Suprapubic skin (tissue), 4 donors: ENCODE results near the gene MED13L. TPM values are rescaled to one million over a fixed set of nuclear protein-coding genes. Genes with fewer than 3 reads are reported as not detected.

Experiments used
- DNase-seq, 2 donors: peaks; one replicate each; pipeline ENCODE4 v3.0.0-alpha.2; 2019; ENCODE audit warnings: low spot score in 2 of 2
- H3K27ac ChIP-seq: fragments of 200-600 bp; sonication (generic); one replicate; pipeline ENCODE4 v1.5.1; 2019
- H3K27me3 ChIP-seq: fragments of 200-600 bp; sonication (generic); one replicate; pipeline ENCODE4 v1.5.1; 2019
- H3K36me3 ChIP-seq: fragments of 200-600 bp; sonication (generic); one replicate; pipeline ENCODE4 v1.5.1; 2019
- H3K4me1 ChIP-seq: fragments of 200-600 bp; sonication (generic); one replicate; pipeline ENCODE4 v1.5.1; 2019
- H3K4me3 ChIP-seq: fragments of 200-600 bp; sonication (generic); one replicate; pipeline ENCODE4 v1.5.1; 2019; ENCODE audit warnings: mild to moderate bottlenecking
- H3K9me3 ChIP-seq: fragments of 200-600 bp; sonication (generic); one replicate; pipeline ENCODE4 v1.5.1; 2019
- EP300 ChIP-seq: sonication (generic); formaldehyde crosslinking; IDR thresholded peaks from one replicate; pipeline ENCODE4 v1.6.1; 2017; ENCODE audit warnings: antibody characterized with exemption
- POLR2A ChIP-seq, 2 donors: fragments of 450-650 bp; IDR thresholded peaks; one replicate each; pipeline ENCODE4 v1.6.1; 2017; ENCODE audit warnings: antibody characterized with exemption in 2 of 2, mild to moderate bottlenecking in 2 of 2, moderate library complexity in 2 of 2
- POLR2AphosphoS5 ChIP-seq, 3 donors: sonication (generic); formaldehyde crosslinking; IDR thresholded peaks; one replicate each; pipeline ENCODE4 v1.6.1; 2017; ENCODE audit warnings: antibody characterized with exemption in 3 of 3
- WGBS: methylation state at CpG from one replicate; pipeline ENCODE4 v1.1.5; 2018; 5-methylcytosine and 5-hydroxymethylcytosine counted together
- total RNA-seq, 4 donors: library from RNA; depleted of rRNA; stranded (reverse); fragments of >200 nt; gene quantifications; one replicate each; pipeline ENCODE4 v1.1.0, GENCODE V29; 2016
- TF ChIP-seq, protein P1 (sequence below), 2 donors: fragments of 200-600 bp in 1 of 2; fragments of 450-650 bp in 1 of 2; sonication (generic) in 1 of 2; IDR thresholded peaks; one replicate each; pipeline ENCODE4 v1.5.1; 2016 to 2019; ENCODE audit warnings: antibody characterized with exemption in 2 of 2, mild to moderate bottlenecking in 1 of 2, moderate library complexity in 1 of 2

The MED13L gene
- total RNA-seq, 4 donors from 2014 or later = 173 to 418 (median 228) TPM

- Histone ChIP-seq H3K27ac (no peak overlapping the region), H3K36me3 (no peaks in the 10 kb centered on the region), H3K4me3 (no peak overlapping the region), H3K9me3 (no peaks in the 10 kb centered on the region), H3K27me3 (no peaks in the 10 kb centered on the region), H3K4me1 (peaks cover 5% of the 10 kb centered on the region)
- TF ChIP-seq POLR2A (IDR thresholded peaks at IDR 0.05) = no peak
- TF ChIP-seq, protein P1, sequence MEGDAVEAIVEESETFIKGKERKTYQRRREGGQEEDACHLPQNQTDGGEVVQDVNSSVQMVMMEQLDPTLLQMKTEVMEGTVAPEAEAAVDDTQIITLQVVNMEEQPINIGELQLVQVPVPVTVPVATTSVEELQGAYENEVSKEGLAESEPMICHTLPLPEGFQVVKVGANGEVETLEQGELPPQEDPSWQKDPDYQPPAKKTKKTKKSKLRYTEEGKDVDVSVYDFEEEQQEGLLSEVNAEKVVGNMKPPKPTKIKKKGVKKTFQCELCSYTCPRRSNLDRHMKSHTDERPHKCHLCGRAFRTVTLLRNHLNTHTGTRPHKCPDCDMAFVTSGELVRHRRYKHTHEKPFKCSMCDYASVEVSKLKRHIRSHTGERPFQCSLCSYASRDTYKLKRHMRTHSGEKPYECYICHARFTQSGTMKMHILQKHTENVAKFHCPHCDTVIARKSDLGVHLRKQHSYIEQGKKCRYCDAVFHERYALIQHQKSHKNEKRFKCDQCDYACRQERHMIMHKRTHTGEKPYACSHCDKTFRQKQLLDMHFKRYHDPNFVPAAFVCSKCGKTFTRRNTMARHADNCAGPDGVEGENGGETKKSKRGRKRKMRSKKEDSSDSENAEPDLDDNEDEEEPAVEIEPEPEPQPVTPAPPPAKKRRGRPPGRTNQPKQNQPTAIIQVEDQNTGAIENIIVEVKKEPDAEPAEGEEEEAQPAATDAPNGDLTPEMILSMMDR (IDR thresholded peaks at IDR 0.05) = no peak
- no peak for TF ChIP-seq POLR2AphosphoS5 (IDR thresholded peaks at IDR 0.05)
- TF ChIP-seq EP300 = no peak
- WGBS = 67% methylated on average over 7 of the region's 7 CpGs
- no peak for DNase-seq
These were observed 31.2 kb upstream of the MED13L start for GRCh38 chr12:116308647-116309046.

- no peaks in the 10 kb centered on the region for H3K9me3 ChIP-seq
- TF ChIP-seq POLR2AphosphoS5 (IDR thresholded peaks at IDR 0.05) (no peak), POLR2A (IDR thresholded peaks at IDR 0.05) (no peak), EP300 (no peak)
- TF ChIP-seq, protein P1 (IDR thresholded peaks at IDR 0.05) = no peak
- DNase-seq = no peak
- no peaks in the 10 kb centered on the region for H3K27me3 ChIP-seq
- H3K27ac ChIP-seq = no peak overlapping the region
- whole genome bisulfite sequencing = 95% methylated on average over 3 of the region's 3 CpGs
- H3K36me3 ChIP-seq = no peaks in the 10 kb centered on the region
- no peak overlapping the region for H3K4me3 ChIP-seq
- H3K4me1 ChIP-seq = peaks cover 8% of the 10 kb centered on the region
These were observed 29.5 kb upstream of the MED13L start for GRCh38 chr12:116306968-116307367.

GRCh38 chr12:116306506-116306905, 29.0 kb upstream of the MED13L start:
- H3K4me3 ChIP-seq = no peak overlapping the region
- no peak overlapping the region for H3K27ac ChIP-seq
- peaks cover 8% of the 10 kb centered on the region for H3K4me1 ChIP-seq
- no peaks in the 10 kb centered on the region for H3K36me3 ChIP-seq
- no peaks in the 10 kb centered on the region for H3K9me3 ChIP-seq
- 79% methylated on average over 5 of the region's 5 CpGs for WGBS
- TF ChIP-seq POLR2A (IDR thresholded peaks at IDR 0.05) = no peak
- TF ChIP-seq EP300 = no peak
- TF ChIP-seq, protein P1 (IDR thresholded peaks at IDR 0.05) = no peak
- TF ChIP-seq POLR2AphosphoS5 (IDR thresholded peaks at IDR 0.05) = no peak
- DNase-seq = no peak
- no peaks in the 10 kb centered on the region for H3K27me3 ChIP-seq

- H3K27me3 ChIP-seq = no peaks in the 10 kb centered on the region
- no peak for TF ChIP-seq EP300
- no peak for TF ChIP-seq POLR2AphosphoS5 (IDR thresholded peaks at IDR 0.05)
- no peak for TF ChIP-seq POLR2A (IDR thresholded peaks at IDR 0.05)
- TF ChIP-seq, protein P1 (IDR thresholded peaks at IDR 0.05) = no peak
- H3K36me3 ChIP-seq = no peaks in the 10 kb centered on the region
- no peak overlapping the region for H3K27ac ChIP-seq
- H3K9me3 ChIP-seq = no peaks in the 10 kb centered on the region
- 98% methylated on average over 4 of the region's 4 CpGs for WGBS
- no peak for DNase-seq
- peaks cover 16% of the 10 kb centered on the region for H3K4me1 ChIP-seq
- H3K4me3 ChIP-seq = no peak overlapping the region
These were observed 27.1 kb upstream of the MED13L start for GRCh38 chr12:116304621-116305020.

- Histone ChIP-seq H3K4me1 (peaks cover 23% of the 10 kb centered on the region), H3K27me3 (no peaks in the 10 kb centered on the region), H3K9me3 (no peaks in the 10 kb centered on the region), H3K36me3 (no peaks in the 10 kb centered on the region), H3K4me3 (no peak overlapping the region), H3K27ac (no peak overlapping the region)
- TF ChIP-seq POLR2AphosphoS5 (IDR thresholded peaks at IDR 0.05) (no peak), EP300 (no peak), POLR2A (IDR thresholded peaks at IDR 0.05) (no peak)
- TF ChIP-seq, protein P1 (IDR thresholded peaks at IDR 0.05) = no peak
- 50% methylated on average over 2 of the region's 2 CpGs for WGBS
- no peak for DNase-seq
These were observed 26.4 kb upstream of the MED13L start for GRCh38 chr12:116303929-116304328.
